OCI-LY7 (cell line): ENCODE data around the gene SPATS1.

Source experiments
- EZH2phosphoT487 ChIP-seq: fragments of 200-600 bp; sonication (generic); IDR thresholded peaks from 2 replicates; pipeline ENCODE4 v1.6.1; 2018; ENCODE audit warnings: low read depth, borderline replicate concordance, mild to moderate bottlenecking, mixed run types, antibody characterized with exemption, low read length, moderate library complexity, mixed read lengths
- TF ChIP-seq, protein P1 (sequence below): fragments of 200-600 bp; sonication (generic); conservative IDR thresholded peaks from 2 replicates; pipeline ENCODE4 v1.5.1; 2014; ENCODE audit warnings: mild to moderate bottlenecking, antibody characterized with exemption, low read length, moderate library complexity, mixed read lengths

GRCh38 chr6:44333273-44333919 lies 9.1 kb upstream of the SPATS1 start:
- TF ChIP-seq, protein P1, sequence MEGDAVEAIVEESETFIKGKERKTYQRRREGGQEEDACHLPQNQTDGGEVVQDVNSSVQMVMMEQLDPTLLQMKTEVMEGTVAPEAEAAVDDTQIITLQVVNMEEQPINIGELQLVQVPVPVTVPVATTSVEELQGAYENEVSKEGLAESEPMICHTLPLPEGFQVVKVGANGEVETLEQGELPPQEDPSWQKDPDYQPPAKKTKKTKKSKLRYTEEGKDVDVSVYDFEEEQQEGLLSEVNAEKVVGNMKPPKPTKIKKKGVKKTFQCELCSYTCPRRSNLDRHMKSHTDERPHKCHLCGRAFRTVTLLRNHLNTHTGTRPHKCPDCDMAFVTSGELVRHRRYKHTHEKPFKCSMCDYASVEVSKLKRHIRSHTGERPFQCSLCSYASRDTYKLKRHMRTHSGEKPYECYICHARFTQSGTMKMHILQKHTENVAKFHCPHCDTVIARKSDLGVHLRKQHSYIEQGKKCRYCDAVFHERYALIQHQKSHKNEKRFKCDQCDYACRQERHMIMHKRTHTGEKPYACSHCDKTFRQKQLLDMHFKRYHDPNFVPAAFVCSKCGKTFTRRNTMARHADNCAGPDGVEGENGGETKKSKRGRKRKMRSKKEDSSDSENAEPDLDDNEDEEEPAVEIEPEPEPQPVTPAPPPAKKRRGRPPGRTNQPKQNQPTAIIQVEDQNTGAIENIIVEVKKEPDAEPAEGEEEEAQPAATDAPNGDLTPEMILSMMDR = no peak
- no peak for TF ChIP-seq EZH2phosphoT487
